Lower leg skin (tissue), 4 donors: ENCODE measurements around the gene NRXN3. TPM values are rescaled to one million over a fixed set of nuclear protein-coding genes. Genes with fewer than 3 reads are reported as not detected.

Experiments used
- DNase-seq, 2 donors: peaks; one replicate each; pipeline ENCODE4 v3.0.0-alpha.2; 2019; ENCODE audit warnings: low spot score in 2 of 2
- H3K4me3 ChIP-seq: fragments of 200-600 bp; sonication (generic); 2 replicates; pipeline ENCODE4 v1.5.1; 2017; ENCODE audit warnings: mild to moderate bottlenecking, low read depth; ENCODE audit not compliant: poor library complexity, severe bottlenecking
- POLR2A ChIP-seq, 2 donors: fragments of 450-650 bp; IDR thresholded peaks; one replicate each; pipeline ENCODE4 v1.6.1; 2016 to 2017; ENCODE audit warnings: antibody characterized with exemption in 2 of 2, mild to moderate bottlenecking in 1 of 2, moderate library complexity in 1 of 2
- WGBS, 2 donors: methylation state at CpG; one replicate each; pipeline ENCODE4 v1.1.5; 2018; 5-methylcytosine and 5-hydroxymethylcytosine counted together
- intact Hi-C: fragments of 100-400 bp; cut with DNase I; formaldehyde crosslinking; loops from one replicate; pipeline ENCODE4 v1.15.0; 2023; ENCODE audit warnings: low total_unique reads
- total RNA-seq, 4 donors: library from RNA; depleted of rRNA; stranded (reverse); fragments of >200 nt; gene quantifications; one replicate each; pipeline ENCODE4 v1.1.0, GENCODE V29; 2016
- TF ChIP-seq, protein P1 (sequence below), 3 donors: fragments of 450-650 bp; IDR thresholded peaks; one replicate each; pipeline ENCODE4 v1.5.1; 2016; ENCODE audit warnings: antibody characterized with exemption in 3 of 3, mild to moderate bottlenecking in 3 of 3, moderate library complexity in 2 of 3

The NRXN3 gene
- total RNA-seq, 4 donors from 2014 or later: 0.61 to 2.4 (median 1.7) TPM

DNA sequence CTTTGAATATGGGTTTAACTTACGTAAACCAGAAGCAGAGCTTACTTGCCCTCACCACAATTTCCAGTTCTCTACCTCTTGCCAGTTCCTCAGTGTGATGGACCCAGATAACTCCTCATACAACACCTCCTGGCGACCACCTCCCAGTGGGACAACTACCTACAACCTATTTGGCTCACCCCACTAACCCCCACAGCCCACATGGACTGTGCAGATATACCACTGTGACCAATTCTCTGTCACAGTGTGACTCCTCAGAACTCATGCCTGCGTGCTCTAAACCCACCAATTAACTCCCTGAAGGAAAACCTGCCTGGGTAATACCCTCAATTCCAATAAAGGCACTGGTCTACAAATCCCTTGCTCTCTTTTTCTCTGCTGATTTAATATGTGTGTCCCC is 1729.4 kb downstream of the NRXN3 start:
- 88 to 94% methylated on average over 3 of the region's 3 CpGs for WGBS, 2 donors
- H3K4me3 ChIP-seq: no peak overlapping the region
- TF ChIP-seq POLR2A (IDR thresholded peaks at IDR 0.05): no peak
- TF ChIP-seq, protein P1, sequence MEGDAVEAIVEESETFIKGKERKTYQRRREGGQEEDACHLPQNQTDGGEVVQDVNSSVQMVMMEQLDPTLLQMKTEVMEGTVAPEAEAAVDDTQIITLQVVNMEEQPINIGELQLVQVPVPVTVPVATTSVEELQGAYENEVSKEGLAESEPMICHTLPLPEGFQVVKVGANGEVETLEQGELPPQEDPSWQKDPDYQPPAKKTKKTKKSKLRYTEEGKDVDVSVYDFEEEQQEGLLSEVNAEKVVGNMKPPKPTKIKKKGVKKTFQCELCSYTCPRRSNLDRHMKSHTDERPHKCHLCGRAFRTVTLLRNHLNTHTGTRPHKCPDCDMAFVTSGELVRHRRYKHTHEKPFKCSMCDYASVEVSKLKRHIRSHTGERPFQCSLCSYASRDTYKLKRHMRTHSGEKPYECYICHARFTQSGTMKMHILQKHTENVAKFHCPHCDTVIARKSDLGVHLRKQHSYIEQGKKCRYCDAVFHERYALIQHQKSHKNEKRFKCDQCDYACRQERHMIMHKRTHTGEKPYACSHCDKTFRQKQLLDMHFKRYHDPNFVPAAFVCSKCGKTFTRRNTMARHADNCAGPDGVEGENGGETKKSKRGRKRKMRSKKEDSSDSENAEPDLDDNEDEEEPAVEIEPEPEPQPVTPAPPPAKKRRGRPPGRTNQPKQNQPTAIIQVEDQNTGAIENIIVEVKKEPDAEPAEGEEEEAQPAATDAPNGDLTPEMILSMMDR (IDR thresholded peaks at IDR 0.05): no peak
- intact Hi-C loops: no loop called here
- DNase-seq: no peak

DNA sequence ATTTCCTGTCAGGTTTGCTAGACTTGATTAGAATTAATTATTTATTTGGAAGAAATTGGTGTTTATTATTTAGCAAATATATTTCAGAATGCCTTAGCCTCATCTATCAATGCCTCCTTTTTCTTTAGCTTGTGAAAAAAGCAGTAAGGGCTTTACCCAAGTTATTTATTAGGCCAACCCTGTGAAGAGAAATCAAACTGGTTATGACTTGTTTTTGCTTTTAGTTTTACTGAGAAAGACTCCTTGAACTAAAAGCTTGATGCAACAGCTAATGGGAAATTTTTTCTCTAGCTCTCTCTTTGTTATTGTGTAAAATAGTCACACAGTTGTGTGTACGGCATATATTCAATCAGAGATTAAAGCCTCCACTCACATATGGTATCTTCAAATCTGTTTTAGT is 1734.3 kb downstream of the NRXN3 start:
- intact Hi-C loops: no loop called here
- TF ChIP-seq, protein P1 (IDR thresholded peaks at IDR 0.05): no peak
- no peak for TF ChIP-seq POLR2A (IDR thresholded peaks at IDR 0.05)
- H3K4me3 ChIP-seq: no peak overlapping the region
- DNase-seq: no peak
- 63% methylated on average over 1 of the region's 1 CpG for WGBS, 2 donors

DNA sequence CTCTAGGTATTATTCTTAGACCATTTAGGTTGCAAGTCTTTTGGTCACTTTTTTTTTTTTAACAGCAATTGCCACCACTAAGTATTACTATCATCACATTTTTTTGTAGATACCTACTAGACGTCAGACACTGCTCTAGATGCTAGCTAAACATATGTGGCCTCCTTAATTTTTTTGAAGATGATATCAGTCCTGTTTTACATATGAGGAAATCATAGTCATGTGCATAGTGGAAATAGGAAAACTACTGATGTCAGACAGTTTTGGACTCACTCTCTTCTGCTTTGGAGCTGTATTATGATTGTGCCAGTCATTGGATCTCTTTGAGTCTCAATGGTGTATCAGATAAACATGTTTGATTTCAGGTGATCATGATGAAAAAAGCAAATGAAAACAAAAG is 1736.8 kb downstream of the NRXN3 start:
- TF ChIP-seq, protein P1 (IDR thresholded peaks at IDR 0.05): no peak
- no peak for TF ChIP-seq POLR2A (IDR thresholded peaks at IDR 0.05)
- no peak for DNase-seq
- intact Hi-C loops: no loop called here
- 38 to 55% methylated on average over 1 of the region's 1 CpG for WGBS, 2 donors
- no peak overlapping the region for H3K4me3 ChIP-seq

DNA sequence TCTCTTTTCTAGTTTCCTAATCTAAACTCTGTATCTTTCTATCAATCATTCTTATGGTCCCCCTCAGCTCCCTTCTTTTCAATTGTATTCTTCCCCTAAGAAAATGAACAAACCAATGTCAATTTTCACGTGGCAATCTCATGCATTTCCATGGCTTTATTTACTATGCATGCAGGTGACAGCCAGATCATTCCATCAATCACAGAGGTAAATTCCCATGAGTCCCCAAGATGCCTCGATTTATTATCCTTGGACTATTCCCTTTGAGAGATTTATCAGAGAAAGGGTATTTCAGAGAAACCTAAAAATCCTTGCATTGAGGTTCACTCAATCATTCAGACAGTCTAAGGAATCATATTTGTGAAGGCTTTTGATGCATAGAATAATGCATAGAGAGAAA is 1739.9 kb downstream of the NRXN3 start:
- no peak for TF ChIP-seq POLR2A (IDR thresholded peaks at IDR 0.05)
- TF ChIP-seq, protein P1 (IDR thresholded peaks at IDR 0.05): no peak
- intact Hi-C loops: no loop called here
- WGBS, 2 donors: 59 to 68% methylated on average over 2 of the region's 2 CpGs
- H3K4me3 ChIP-seq: no peak overlapping the region
- no peak for DNase-seq

DNA sequence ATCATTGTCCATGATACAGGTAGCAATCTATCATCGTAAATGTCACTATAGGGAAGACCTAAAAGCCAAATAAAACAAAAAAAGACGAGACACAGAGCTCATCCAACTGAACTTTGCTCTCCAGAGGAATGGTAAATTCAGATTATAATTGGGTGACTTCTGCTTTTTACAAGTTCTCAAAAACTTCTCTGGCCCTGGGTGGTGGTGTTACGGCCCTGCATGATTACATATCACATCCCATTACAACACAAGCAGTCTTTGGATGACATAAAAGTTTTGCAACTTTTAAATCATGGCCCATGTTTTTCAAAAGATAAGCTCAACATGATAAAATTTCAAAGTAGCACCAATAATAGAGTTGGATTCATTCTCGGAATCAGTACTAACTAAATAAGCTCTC is 1741.6 kb downstream of the NRXN3 start:
- H3K4me3 ChIP-seq: no peak overlapping the region
- no peak for DNase-seq
- WGBS, 2 donors: 76 to 78% methylated on average over 4 of the region's 4 CpGs
- intact Hi-C loops: no loop called here
- no peak for TF ChIP-seq POLR2A (IDR thresholded peaks at IDR 0.05)
- TF ChIP-seq, protein P1 (IDR thresholded peaks at IDR 0.05): no peak

DNA sequence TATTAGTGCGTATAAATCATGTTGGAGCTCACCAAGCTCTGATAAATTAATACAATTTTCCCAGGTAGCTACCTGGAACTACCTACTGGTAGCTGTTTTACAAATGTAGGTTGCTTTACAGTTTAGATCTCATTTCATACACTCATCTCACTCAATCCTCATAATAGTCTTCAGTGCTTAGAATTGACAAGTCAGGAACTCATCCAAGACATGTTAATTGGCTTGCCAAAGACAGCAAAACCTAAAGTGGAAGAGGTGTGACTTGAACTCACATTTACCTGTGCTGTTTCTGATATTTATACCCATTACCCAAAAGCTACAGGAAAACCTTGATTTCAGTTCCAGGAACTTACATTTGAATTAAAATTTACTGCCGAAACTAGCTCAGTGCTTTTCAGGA is 1744.4 kb downstream of the NRXN3 start:
- no peak for TF ChIP-seq POLR2A (IDR thresholded peaks at IDR 0.05)
- TF ChIP-seq, protein P1 (IDR thresholded peaks at IDR 0.05): no peak
- intact Hi-C loops: no loop called here
- WGBS, 2 donors: 76 to 84% methylated on average over 2 of the region's 2 CpGs
- no peak for DNase-seq
- no peak overlapping the region for H3K4me3 ChIP-seq
